ENCODE data around the gene GP9.
"Not testable (repeated sequence)": the region's sequence is repeated elsewhere in the genome, so short reads cannot be mapped to it uniquely, and the experiment has no call there.

Gene GP9

DNA sequence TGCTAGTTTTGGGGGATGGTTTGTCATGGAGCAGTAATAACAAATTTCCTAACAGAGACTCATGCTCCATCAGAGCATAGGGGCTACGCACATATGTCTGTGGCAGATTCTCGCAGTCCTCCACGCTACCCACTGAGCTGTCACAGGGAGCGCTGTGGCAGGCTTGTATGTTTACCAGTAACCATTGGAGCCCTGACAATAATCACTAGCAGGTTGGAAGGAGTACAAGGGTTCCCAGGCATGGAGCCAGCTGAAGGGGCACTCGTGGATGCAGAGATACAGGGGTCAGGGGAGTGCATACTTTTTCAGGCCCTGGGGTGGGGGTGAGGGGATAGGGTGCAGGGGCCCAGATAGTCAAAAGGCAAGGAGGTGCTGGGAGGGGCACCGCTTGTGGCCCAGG is 7.9 kb upstream of the GP9 start:
- no peak for DNase-seq

DNA sequence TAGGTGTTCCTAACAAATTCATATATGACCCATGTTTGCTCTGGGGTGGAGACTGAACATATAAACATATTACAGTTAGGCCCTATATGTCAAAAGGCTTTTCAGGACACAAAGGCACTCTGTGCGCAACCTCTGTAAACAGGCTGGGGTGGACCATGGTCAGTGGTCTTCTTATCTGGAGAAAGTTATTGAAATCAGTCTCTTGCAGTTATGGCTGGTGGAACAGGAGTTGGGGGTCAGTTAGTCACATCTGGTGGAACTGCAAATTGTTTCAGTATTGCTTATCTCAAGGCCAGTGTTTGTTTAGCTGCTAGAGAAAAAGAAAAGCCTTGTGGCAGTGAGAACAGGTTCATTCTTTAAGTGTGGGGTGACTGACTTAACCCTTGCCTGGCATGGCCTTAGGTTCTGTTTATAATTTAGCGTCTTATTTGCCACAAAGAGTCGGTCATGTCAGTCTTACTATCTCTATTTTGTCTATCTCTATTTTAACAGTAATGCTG is 5.9 kb upstream of the GP9 start:
- DNase-seq, result no peak

DNA sequence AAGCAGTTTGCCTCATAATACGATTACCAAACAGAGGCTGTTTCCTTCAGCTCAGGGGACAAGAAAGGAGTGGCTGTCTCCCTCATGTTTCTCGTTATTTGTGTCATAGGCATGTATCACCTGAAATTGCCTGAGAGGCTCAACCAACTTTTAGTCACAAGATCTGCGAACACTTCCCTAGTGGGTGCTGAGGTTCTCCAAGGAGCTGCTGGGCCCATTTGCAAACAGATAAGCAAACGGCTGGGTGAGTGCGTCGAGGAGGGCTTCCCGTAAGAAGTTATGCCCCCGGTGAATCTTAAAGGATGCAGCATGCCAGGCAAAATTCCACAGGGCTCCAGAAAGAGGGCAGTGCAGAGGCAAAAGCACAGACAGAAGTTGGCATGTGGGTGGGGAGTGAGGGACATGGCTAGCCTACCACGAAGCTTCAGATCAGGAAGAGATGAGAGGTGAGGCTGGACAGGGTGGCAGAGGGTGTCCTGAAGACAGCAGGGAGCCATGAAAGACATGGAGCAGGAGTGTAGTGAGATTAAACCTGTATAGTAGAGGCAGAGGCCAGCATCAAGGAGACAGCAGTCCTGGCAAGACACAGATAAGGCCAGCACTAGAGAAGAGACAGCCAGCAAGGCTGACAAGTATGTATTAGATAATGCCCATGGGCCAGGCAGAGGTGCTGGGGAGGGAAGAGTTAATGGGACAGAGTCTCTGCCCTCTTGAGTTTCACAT is 4.0 kb upstream of the GP9 start:
- no peak for DNase-seq

DNA sequence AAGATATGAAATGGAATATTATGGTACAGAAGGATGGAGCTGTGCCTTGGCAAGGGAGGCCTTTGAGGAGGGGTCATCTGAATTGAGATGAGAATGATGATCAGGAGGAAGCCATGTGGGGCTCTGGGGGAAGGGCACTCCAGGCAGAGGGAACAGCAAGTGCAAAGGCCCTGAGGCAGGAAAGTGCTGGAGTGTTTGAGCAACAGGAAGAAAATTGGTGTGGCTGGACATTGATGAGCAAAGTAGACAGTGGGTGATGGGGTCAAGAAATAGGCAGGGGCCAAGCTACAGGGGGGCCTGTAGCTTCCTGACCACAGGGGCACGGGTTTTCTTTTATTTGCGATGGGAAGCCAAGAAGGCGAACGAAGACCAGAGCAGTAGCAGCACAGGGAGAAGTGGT is 3.3 kb upstream of the GP9 start:
- no peak for DNase-seq

DNA sequence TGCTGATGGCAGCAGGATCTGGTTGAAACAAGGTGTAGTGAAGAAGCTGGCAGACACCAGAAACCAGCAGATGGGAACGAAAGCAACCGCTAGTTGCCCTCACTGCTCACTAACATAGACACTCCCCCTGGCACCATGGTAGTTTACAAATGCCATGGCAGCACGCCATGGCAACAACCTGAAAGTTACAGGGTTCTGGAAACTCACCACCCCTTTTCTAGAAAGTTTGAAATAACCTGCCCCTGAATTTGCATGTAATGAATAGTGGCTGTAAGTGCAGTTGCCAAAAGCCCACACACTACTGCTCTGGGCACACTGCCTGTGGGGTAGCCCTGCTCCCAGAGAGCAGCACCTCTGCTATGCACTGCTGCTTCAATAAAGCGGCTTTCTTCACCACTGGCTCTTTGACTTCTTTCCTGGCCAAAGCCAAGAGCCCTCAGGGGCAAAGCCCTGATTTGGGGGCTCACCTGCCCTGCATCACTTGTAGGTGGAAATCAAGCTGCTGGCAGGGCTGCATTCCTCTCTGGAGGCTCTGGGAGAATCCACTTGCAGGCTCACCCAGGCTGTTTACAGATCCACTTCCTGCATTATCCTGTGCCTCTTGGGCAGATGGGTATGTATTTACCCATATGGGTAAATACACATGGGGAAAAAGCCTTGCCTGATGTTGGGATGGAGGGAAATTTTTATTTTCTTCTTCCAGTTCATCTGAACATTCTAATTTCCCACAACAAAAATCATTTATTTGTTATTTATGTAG is 2.0 kb upstream of the GP9 start:
- DNase-seq, result no peak

DNA sequence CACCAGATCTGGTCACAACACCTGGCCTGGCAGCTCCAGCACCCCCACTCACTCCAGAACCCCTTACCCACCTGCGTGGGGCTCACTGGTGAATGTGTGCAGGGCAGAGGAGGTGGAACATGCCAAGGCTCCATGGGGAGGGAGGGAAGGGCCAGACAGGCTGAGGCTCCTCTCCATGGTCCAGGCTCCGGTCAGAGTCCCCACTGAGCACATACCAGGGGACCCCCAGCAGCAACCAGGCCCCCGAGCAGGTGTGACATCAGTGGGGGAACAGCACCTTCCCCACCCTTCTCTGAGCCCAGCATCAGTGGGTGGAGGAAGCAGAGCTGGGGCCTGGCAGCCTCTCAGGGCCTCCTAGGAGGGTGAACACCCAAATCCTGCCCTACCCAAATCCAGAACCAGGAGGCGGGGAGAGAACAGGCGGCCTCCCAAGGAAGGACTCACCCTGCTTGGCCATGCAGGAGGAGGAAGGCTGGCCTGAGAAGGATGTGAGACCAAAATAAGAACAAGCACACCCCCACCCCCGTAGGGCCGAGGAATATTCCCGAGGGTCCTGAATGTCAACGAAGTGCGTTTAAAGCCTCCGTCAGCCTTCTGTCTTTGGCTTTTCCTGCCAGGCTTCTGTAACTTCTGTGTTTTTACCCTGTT is 1.1 kb upstream of the GP9 start:
- DNase-seq, result no peak

DNA sequence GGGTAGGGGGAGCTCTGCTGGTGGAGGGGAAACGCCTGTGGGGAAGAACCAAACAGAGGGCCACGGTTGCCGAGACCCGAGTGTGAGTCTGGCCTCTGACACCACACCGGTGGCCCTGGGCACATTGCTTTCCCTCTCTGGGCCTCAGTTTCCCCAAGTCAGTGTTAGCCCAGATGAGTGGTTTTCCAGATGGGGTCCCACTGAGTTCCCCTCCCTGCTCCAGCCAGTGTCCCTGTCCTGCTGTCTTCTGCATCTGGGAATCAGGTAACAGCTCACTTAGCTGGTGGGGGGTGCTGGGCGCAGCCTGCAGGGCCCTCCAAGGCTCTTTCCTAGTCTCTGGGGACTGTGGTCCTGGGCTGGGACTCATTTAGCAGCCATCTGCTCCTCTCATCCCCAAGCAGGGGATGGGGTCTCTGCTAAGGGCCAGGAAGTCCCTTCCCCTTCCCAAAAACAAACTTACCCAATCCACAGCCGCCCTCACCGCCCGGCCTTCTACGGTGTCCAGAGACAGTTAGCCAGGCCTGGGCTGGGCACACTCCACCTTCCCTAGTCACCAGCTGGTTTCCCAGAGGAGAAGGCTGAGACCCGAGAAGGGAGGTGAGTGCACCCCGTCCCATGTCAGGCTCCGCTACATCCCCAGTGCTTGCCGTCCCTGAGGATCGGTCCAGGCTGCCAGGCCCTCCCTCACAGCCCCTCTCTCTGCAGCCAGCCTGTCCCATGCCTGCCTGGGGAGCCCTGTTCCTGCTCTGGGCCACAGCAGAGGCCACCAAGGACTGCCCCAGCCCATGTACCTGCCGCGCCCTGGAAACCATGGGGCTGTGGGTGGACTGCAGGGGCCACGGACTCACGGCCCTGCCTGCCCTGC is 676 bp downstream of the GP9 start:
- DNase-seq, result no peak

DNA sequence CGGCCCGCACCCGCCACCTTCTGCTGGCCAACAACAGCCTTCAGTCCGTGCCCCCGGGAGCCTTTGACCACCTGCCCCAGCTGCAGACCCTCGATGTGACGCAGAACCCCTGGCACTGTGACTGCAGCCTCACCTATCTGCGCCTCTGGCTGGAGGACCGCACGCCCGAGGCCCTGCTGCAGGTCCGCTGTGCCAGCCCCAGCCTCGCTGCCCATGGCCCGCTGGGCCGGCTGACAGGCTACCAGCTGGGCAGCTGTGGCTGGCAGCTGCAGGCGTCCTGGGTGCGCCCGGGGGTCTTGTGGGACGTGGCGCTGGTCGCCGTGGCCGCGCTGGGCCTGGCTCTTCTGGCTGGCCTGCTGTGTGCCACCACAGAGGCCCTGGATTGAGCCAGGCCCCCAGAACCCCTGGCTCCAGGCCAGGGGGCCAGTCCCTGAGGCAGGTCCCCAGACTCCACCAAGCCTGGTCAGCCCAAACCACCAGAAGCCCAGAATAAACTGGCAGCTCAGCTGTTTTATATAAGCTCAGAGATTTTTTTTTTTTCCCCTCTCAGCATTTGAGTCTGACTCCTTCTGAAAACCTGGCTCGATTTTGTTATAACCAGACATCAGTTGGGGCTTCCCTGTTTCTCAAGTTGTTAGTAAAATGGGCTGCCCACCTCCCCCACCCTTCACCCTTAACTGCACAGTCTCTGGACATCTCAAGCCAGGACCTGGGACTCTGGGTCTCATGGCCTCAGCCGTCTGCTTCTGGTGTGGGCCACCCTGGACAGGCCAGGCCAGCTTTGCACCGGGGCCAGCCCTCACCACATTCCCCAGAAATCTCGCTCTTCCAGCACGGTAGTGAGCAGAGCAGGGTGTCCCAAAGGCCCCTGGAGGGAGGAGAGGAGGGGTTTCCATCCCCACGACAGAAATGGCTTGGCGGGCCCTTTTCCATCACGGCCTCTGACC is 1.6 kb downstream of the GP9 start:
- no peak for DNase-seq

DNA sequence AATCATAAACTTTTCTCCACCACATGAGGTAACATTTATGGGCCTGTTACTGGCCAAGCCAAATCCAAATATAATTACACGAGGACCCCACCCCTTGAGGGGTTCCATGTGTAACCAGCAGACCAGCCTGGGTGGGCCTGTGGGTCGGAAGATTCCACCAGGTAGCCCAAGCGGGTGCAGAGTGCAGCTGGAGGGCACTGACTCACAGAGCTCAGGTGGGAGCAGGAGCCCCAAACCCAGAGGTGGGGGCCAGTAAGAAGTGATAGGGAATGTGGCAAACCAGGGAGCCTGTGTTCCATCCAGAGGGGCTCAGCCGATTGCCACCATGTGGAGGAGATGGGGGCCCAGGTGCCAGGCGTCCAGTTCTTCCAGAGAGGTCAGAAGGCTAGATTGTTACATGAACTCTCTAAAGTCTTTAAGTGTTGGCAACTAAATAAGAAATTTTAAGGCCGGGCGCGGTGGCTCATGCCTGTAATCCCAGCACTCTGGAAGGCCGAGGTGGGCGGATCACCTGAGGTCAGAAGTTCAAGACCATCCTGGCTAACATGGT is 2.6 kb downstream of the GP9 start:
- DNase-seq, result no peak

DNA sequence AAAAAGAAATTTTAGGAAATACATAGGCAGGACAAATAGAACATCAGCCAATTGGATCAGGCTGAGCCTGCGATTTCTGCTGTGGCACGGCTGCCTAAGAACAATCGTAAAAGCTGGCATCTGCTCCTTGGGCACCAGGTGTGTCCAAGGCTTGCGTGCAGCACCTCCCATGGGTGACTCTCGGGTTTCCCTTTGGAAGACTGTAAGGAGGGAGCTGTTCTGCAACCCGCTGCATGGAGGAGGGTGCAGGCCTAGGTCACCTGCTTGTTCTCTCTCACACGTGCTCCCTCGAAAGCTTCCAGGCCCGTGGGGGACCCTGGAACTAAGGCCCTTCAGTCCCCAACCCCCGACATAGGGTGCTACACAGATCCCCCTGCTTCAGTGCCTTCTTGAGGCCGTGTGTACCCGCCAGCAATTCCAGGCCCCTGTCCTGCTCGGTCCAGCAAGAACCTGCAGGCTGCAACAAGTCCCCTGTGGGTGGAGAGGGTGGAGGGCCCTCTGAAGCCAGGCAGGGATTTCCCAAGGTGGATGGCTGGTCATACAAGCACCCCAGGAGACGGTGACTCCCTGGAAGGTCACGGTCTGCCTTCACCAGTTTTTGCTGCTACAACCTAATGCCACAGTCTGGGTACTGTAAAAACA is 3.4 kb downstream of the GP9 start:
- no peak for DNase-seq

DNA sequence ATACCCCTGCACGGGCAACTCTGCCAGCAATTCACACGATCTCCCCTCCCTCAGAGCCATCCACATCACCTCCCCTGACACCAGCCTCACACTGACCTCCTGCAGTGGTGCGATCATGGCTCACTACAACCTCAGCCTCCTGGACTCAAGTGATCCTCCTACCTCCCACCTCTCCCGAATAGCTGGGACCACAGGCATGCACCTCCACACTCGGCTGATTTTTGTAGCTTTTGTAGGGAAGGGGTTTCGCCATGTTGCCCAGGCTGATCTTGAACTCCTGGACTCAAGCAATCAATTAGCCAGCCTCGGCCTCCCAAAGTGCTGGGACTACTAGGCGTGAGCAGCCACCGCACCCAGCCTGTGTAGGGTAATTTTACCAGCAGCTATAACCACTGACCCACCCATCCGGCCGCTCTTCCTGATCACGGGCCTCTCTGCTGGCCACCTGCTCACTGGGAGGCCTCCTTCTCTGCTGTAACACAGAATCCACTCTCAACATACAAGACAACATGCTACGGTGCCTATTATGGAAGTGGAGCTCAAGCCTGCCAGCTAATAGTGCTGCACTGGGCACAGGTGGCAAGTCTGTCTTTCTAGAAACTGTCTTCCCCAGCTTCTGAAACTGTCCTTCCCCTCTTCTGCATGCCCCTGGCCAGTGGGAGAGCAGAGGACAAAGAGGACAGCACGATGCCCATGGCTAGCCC is 4.6 kb downstream of the GP9 start:
- DNase-seq, result no peak

DNA sequence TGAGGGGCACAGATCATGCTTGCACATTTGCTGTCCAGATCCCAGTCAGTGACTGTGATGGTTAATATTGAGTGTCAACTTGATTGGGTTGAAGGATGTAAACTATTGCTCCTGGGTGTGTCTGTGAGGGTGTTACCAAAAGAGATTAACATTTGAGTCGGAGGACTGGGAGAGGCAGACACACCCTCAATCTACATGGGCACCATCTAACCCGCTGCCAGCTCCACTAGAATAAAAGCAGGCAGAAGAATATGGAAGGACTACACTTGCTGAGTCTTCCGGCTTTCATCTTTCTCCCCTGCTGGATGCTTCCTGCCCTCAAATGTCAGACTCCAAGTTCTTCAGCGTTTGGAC is 5.1 kb downstream of the GP9 start:
- no peak for DNase-seq

DNA sequence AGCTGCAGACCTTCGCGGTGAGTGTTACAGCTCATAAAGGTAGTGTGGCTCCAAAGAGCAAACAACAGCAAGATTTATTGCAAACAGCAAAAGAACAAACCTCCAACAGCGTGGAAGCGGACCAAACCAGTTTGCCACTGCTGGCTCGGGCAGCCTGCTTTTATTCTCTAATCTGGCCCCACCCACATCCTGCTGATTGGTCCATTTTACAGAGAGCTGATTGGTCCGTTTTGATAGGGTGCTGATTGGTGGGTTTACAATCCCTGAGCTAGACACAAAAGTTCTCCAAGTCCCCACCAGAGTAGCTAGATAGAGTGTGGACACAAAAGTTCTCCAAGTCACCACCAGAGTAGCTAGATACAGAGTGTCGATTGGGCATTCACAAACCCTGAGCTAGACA is 7.1 kb downstream of the GP9 start:
- DNase-seq, result not testable (repeated sequence)

DNA sequence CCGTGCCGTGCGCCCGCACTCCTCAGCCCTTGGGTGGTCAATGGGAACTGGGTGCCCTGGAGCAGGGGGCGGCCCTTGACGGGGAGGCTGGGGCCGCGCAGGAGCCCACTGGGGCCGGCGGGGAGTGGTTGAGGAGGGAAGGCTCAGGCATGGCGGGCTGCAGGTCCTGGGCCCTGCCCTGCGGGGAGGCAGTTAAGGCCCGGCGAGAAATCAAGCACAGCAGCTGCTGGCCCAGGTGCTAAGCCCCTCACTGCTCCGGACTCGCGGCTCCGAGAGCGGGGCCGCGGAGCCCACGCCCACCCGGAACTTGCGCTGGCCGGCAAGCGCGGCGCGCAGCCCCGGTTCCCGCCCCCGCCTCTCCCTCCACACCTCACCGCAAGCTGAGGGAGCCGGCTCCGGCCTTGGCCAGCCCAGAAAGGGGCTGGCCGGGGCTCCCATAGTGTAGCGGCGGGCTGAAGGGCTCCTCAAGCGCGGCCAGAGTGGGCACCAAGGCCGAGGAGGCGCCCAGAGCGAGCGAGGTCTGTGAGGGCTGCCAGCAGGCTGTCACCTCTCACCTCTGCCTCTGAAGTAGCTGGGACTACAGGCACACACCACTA is 7.8 kb downstream of the GP9 start:
- DNase-seq, result no peak

DNA sequence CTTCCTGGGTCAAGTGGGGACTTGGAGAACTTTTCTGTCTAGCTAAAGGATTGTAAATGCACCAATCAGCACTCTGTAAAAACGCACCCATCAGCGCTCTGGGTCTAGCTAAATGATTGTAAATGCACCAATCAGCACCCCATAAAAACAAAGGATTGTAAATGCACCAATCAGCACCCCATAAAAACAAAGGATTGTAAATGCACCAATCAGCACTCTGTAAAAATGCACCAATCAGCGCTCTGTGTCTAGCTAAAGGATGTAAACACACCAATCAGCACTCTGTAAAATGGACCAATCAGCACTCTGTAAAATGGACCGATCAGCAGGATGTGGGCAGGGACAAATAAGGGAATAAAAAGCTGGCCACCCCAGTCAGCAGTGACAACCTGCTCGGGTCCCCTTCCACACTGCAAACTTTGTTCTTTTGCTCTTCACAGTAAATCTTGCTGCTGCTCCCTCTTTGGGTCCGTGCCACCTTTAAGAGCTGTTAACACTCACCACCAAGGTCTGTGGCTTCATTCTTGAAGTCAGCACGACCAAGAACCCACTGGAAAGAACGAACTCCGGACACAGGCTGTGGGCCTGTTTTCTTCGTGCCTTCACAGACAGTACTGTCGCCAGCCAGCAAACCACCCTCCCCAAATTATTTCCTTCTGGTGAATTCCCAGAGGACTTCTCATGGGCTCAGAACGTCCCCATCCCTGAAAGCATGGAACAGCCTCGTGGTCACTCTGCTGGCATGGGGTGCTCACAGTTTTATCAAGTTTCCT is 8.9 kb downstream of the GP9 start:
- DNase-seq, result not testable (repeated sequence)

DNA sequence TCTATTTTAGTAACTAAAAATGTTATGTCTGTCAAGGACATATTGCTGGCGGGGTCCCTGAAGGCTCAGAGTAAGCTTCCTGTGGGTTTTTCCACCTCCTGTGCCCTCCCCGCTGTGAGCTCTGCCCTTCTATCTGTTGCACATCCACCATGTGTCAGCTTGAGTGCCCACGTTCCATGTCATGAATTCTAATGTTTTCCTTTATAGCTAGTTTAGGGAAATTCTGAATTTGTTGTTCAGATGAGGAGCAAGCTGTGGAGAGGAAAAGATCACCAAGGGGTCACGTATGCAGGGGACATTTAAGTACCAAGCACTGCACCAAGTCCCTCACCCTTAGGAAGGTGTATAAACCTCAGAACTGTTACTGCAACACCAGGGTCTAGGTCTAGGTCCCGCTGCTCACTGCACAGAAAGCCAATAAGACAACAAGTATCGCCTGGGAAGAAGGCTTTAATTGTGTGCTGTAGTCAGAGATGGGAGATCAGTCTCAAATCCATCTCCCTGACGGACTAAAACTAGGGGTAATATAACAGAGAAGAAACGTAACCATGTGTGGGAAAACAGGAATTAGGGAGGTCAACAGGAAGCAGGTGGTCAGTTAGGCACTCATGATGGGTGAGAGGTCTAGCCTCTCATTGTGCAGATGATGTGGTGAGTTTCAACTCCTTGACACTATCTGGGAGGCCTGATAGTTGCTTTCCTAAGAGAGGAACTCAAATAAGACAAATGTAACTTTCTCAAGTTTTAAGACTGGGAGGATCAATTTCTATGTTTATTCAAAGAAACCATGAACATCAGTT is 9.7 kb downstream of the GP9 start:
- no peak for DNase-seq

DNA sequence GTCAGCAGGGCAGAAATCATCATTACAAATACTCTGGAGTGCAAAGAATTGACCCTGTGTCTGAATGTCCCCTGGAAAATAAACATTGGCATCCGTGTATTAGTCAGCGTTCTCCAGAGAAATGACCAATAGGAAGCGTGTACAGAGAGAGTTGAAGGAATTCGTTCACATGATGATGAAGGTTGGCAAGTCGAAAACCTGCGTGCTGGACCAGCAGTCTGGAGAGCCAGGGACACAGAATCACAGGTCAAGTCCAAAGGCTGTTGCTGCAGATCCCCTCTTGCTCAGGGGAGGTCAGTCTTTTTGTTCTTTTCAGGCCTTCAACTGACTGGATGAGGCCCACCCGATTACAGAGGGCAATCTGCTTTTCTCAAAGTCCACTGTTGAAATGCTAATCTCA is 16.6 kb downstream of the GP9 start:
- no peak for DNase-seq

DNA sequence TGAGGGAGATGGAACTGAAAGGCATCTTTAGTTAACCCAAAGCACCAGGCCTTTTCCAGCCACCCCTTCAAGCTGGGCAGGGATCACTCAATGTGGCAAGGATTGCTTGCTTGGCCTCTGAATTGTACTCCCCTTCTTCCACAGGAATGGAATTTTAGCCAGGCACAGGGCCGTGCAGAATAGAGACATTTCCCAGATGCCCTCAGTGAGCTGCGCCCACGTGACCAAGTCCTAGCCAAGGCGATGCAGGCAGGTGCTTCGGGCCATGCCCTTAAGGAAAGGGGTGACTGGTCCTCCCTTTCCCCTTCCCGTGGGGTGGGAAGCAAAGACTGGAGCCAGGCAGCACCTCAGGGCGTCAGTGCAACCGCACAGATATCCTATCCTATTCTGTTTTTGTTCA is 17.9 kb downstream of the GP9 start:
- DNase-seq, result no peak

All from NCI-H1436 treated with DMSO at 0.1 percent for 48 hours (cell line).